BJ (cell line): ENCODE measurements around the gene DSCAML1. TPM values are rescaled to one million over a fixed set of nuclear protein-coding genes. Genes with fewer than 3 reads are reported as not detected.

Experiments used
- CTCF ChIA-PET: fragments of 350-600 bp; formaldehyde crosslinking; extraction: SDS; loops from one replicate; lab custom pipeline; 2021; ENCODE audit warnings: antibody characterized with exemption, inconsistent platforms; lab: Yijun Ruan, JAX
- POLR2A ChIA-PET: fragments of 300-600 bp; sonication (Branson Sonifier 250); formaldehyde crosslinking; extraction: SDS; loops from one replicate; lab custom pipeline; 2021; ENCODE audit warnings: antibody characterized with exemption; lab: Charles Lee
- DNase-seq: peaks from one replicate; pipeline ENCODE4 v3.0.0-alpha.2; 2011; ENCODE audit warnings: low read depth
- H3K27me3 ChIP-seq: 2 replicates; pipeline ENCODE4 v1.6.0; 2011; ENCODE audit warnings: low read length; ENCODE audit not compliant: control insufficient read depth, insufficient read depth
- H3K36me3 ChIP-seq: 2 replicates; pipeline ENCODE4 v1.5.1; 2011; ENCODE audit warnings: low read length; ENCODE audit not compliant: control insufficient read depth, insufficient read depth
- H3K4me3 ChIP-seq: 2 replicates; pipeline ENCODE4 v1.5.1; 2011; ENCODE audit warnings: low read depth, mild to moderate bottlenecking, control low read depth, low read length
- CTCF ChIP-seq: IDR thresholded peaks from 2 replicates; pipeline ENCODE4 v1.5.1; 2011; ENCODE audit warnings: low read depth, mild to moderate bottlenecking, control low read depth, inconsistent platforms, low read length, moderate library complexity; ENCODE audit not compliant: insufficient read depth
- polyA plus RNA-seq: library from polyadenylated mRNA; depleted of rRNA; stranded (reverse); fragments of >200 nt; gene quantifications from 2 replicates; pipeline ENCODE4 v1.2.3, GENCODE V29; 2011

Gene DSCAML1
- polyA plus RNA-seq, 1 experiment: not detected

- no peaks in the 10 kb centered on the region for H3K36me3 ChIP-seq
- no peak for TF ChIP-seq CTCF
- no peaks in the 10 kb centered on the region for H3K27me3 ChIP-seq
- no peak for DNase-seq
- ChIA-PET CTCF (interaction anchor here (0.7 kb wide), 1 partner anchor 65 kb away, joined by 3 read pairs; no protein-coding TSS in a partner anchor), POLR2A (no interaction called here)
- no peak overlapping the region for H3K4me3 ChIP-seq
Measured at GRCh38 chr11:117559698-117560097, 237.3 kb downstream of the DSCAML1 start.

DNA sequence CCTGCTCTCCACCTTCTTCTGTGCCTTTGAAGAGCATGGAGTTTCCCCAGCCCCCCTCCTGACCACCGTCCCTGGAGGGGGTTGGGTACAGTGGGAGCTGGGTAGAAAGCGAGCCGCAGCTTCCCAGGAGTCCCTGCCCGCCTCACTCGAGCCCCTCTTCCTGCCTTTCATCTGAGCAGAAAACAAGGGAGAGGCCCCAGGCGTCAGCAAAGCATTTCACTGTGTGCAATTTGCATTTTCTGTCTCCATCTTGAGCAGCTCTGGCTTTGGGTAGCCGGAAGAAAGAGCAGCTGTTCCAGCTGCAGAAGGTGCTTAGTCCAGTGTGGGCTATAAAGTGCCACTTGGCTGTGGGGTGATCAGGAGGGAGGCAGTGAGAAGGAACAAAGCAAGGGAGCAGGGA is 239.7 kb downstream of the DSCAML1 start:
- ChIA-PET CTCF (no interaction called here), POLR2A (no interaction called here)
- DNase-seq: no peak
- no peak overlapping the region for H3K4me3 ChIP-seq
- H3K27me3 ChIP-seq: peaks cover 2% of the 10 kb centered on the region; the same call in 1 of the 2 replicates
- H3K36me3 ChIP-seq: no peaks in the 10 kb centered on the region
- no peak for TF ChIP-seq CTCF

DNA sequence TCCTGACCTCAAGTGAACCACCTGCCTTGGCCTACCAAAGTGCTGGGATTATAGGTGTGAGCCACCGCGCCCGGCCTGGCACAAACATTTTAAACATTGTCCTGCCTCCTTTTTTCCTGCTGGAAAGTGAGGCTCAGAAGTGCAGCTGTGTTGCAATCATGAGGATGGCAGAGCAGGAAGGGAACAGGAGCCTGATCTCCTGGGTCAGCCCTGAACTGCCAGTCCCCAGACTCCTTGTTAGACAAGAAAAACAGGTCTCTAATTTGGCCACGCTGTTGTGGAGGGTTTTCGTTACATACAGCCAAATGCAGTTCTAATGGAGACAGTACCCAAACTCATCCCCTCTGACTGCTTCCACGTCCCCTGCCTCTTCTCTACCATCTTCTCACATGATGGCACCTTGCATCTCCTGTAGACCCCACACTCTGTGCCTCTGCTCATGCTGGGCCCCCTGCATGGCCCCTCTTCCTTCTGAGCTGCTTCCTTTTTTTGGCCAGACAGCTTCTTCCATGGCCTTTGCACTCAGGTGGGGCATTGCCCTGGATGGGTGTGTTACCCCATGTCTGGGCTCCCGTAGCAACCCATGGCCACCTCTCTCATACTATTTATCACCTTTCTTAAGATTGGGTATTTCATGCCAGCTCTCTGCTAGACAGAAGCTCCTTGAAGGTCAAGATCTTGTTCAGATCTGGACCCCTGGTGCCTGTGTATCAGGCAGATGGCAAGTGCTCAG is 242.2 kb downstream of the DSCAML1 start:
- Histone ChIP-seq H3K36me3 (no peaks in the 10 kb centered on the region), H3K4me3 (no peak overlapping the region), H3K27me3 (peaks cover 3% of the 10 kb centered on the region; the same call in 1 of the 2 replicates)
- POLR2A ChIA-PET: no interaction called here
- no peak for TF ChIP-seq CTCF
- no peak for DNase-seq
- CTCF ChIA-PET: interaction anchor here (1.6 kb wide), 1 partner anchor 62 kb away, joined by 3 read pairs; no protein-coding TSS in a partner anchor

- no peak for DNase-seq
- POLR2A ChIA-PET: no interaction called here
- no peaks in the 10 kb centered on the region for H3K36me3 ChIP-seq
- H3K27me3 ChIP-seq: peaks cover 3% of the 10 kb centered on the region; the same call in 1 of the 2 replicates
- TF ChIP-seq CTCF: no peak
- CTCF ChIA-PET: interaction anchor here (0.7 kb wide), 1 partner anchor 9 kb away, joined by 3 read pairs; no protein-coding TSS in a partner anchor
- no peak overlapping the region for H3K4me3 ChIP-seq
Measured at GRCh38 chr11:117552626-117553025, 244.4 kb downstream of the DSCAML1 start.

- Histone ChIP-seq H3K36me3 (no peaks in the 10 kb centered on the region), H3K4me3 (no peak overlapping the region), H3K27me3 (peaks cover 3% of the 10 kb centered on the region; the same call in 1 of the 2 replicates)
- ChIA-PET POLR2A (no interaction called here), CTCF (interaction anchor here (0.7 kb wide), 1 partner anchor 8 kb away, joined by 3 read pairs; no protein-coding TSS in a partner anchor)
- no peak for DNase-seq
- no peak for TF ChIP-seq CTCF
Measured at GRCh38 chr11:117551761-117552343, 245.2 kb downstream of the DSCAML1 start.
